ENCODE measurements around the gene SCUBE2. TPM values are rescaled to one million over a fixed set of nuclear protein-coding genes. Genes with fewer than 3 reads are reported as not detected.

Gene SCUBE2
- polyA plus RNA-seq, 2 of the 4 experiments (the other 2 are of a cell fraction) = 0.49 to 0.63 TPM

- TF ChIP-seq EHF (CRISPR knock-in tag; IDR thresholded peaks at IDR 0.05) (no peak), CBX8 (IDR thresholded peaks at IDR 0.05) (no peak), JUNB (IDR thresholded peaks at IDR 0.05) (no peak), PHF8 (IDR thresholded peaks at IDR 0.05; ENCODE audit: borderline replicate concordance, low read depth) (no peak), HES2 (IDR thresholded peaks at IDR 0.05) (no peak), CEBPB (IDR thresholded peaks at IDR 0.05) (no peak), KDM1A (IDR thresholded peaks at IDR 0.05; ENCODE audit: low read depth) (no peak)
Observed at GRCh38 chr11:9003573-9004182, 87.7 kb downstream of the SCUBE2 start, which contains the start of gene NRIP3 (continued).

- TF ChIP-seq CBX8 (IDR thresholded peaks at IDR 0.05) (no peak), CTCF (IDR thresholded peaks at IDR 0.05) (no peak), SREBF2 (IDR thresholded peaks at IDR 0.05) (no peak), MAX (IDR thresholded peaks at IDR 0.05) (no peak), HOXB5 (CRISPR knock-in tag; IDR thresholded peaks at IDR 0.05) (no peak), KDM5A (IDR thresholded peaks at IDR 0.05) (no peak), BCL3 (IDR thresholded peaks at IDR 0.05) (no peak), REST (IDR thresholded peaks at IDR 0.05) (no peak), FOSL2 (IDR thresholded peaks at IDR 0.05) (no peak), FOSL2 (CRISPR knock-in tag; IDR thresholded peaks at IDR 0.05) (no peak), EP300 (IDR thresholded peaks at IDR 0.05) (no peak), MAFK (IDR thresholded peaks at IDR 0.05; ENCODE audit: partially characterized antibody) (no peak), RARB (CRISPR knock-in tag; IDR thresholded peaks at IDR 0.05) (no peak)
- TF ChIP-seq, protein P1, sequence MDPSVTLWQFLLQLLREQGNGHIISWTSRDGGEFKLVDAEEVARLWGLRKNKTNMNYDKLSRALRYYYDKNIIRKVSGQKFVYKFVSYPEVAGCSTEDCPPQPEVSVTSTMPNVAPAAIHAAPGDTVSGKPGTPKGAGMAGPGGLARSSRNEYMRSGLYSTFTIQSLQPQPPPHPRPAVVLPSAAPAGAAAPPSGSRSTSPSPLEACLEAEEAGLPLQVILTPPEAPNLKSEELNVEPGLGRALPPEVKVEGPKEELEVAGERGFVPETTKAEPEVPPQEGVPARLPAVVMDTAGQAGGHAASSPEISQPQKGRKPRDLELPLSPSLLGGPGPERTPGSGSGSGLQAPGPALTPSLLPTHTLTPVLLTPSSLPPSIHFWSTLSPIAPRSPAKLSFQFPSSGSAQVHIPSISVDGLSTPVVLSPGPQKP (IDR thresholded peaks at IDR 0.05; ENCODE audit: low read depth, low read length) = no peak
- TF ChIP-seq, protein P2, sequence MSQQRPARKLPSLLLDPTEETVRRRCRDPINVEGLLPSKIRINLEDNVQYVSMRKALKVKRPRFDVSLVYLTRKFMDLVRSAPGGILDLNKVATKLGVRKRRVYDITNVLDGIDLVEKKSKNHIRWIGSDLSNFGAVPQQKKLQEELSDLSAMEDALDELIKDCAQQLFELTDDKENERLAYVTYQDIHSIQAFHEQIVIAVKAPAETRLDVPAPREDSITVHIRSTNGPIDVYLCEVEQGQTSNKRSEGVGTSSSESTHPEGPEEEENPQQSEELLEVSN (IDR thresholded peaks at IDR 0.05; ENCODE audit: borderline replicate concordance, low read depth) = no peak
- DNase-seq (ENCODE audit: low read depth in 1 of 2, low spot score in 1 of 2) (no peak), FAIRE-seq (no peak), ATAC-seq (no peak)
- Histone ChIP-seq H3K27ac (peak overlapping the region in 1 of 2 experiments; percentile 82; a peak in 4 of 6 replicates), H3K4me3 (peak overlapping the region; percentile 50), H3K4me1 (peaks cover 4% of the 10 kb centered on the region; the same call in 1 of the 3 replicates), H3K4me2 (peak overlapping the region; percentile 91), H3K9me3 (no peaks in the 10 kb centered on the region)
- 33% methylated on average over 8 of the region's 8 CpGs for WGBS (ENCODE audit: missing lambda C conversion rate)
- CTCF ChIA-PET = interaction anchor here (1.0 to 1.9 kb wide), 3 partner anchors 11 to 135 kb away, joined by 3 to 4 read pairs (median 3); no protein-coding TSS in a partner anchor
- POLR2A ChIA-PET = interaction anchor here (0.6 to 1.4 kb wide), 3 partner anchors 9 to 51 kb away, joined by 4 to 8 read pairs (median 5); no protein-coding TSS in a partner anchor
Observed at GRCh38 chr11:9002920-9003572, 88.4 kb downstream of the SCUBE2 start.

All from A549 (cell line).